Transverse colon (tissue), 3 donors: ENCODE results near the gene PROSER3.

Experiments
- POLR2A ChIP-seq: fragments of 450-650 bp; IDR thresholded peaks from one replicate; pipeline ENCODE4 v1.6.1; 2016; ENCODE audit warnings: antibody characterized with exemption, mild to moderate bottlenecking, moderate library complexity
- TF ChIP-seq, protein P1 (sequence below), 5 experiments: fragments of 200-600 bp in 3 of 5; fragments of 450-650 bp in 2 of 5; sonication (generic) in 3 of 5; IDR thresholded peaks; 1 replicate in 2 of 5; 2 replicates in 3 of 5; pipeline ENCODE4 v1.5.1; 2016 to 2017; ENCODE audit warnings: antibody characterized with exemption in 5 of 5, inconsistent platforms in 3 of 5, mild to moderate bottlenecking in 2 of 5, moderate library complexity in 1 of 5

DNA sequence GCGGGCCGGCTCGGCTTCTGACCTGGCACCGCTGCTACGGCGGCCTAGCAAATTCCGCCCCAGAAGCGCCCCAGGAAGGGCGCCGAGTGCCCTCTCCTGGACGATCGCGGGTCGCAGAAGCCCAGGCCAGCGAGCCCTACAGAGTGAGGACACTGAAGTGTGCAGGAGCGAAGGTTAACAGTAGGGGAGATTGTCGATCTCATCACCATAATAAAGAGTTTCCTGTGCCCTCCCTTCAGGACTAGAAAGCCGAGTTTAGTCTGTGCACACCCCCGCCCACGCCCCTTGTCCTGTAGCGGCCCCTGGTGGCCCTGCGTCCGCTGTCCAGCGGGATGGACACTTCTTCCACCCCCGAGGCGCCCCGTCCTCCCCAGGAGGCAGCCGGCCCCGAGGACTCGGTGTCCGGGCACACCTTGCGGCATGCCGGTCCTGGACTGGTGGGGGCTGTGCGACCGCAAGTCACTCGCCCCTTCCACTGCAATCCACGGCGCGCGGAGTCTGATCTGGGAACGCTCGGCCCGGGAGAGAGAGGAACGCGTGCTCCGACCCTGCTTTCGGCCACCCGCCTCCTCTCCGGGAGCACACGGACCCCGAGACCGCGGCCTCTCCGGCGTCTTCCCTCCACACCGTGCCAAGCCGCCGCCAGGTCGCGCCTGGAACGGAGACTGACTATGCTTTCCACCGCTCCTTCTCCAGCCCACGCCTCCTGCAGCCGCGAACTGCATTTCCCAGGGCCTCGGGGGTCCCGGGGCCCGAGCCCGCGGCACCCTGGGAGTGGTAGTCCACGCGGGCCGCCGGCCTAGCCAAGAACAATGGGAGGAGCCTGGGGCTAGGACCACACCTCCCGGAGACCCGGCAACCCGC lies 40.9 kb upstream of the PROSER3 start:
- TF ChIP-seq, protein P1, sequence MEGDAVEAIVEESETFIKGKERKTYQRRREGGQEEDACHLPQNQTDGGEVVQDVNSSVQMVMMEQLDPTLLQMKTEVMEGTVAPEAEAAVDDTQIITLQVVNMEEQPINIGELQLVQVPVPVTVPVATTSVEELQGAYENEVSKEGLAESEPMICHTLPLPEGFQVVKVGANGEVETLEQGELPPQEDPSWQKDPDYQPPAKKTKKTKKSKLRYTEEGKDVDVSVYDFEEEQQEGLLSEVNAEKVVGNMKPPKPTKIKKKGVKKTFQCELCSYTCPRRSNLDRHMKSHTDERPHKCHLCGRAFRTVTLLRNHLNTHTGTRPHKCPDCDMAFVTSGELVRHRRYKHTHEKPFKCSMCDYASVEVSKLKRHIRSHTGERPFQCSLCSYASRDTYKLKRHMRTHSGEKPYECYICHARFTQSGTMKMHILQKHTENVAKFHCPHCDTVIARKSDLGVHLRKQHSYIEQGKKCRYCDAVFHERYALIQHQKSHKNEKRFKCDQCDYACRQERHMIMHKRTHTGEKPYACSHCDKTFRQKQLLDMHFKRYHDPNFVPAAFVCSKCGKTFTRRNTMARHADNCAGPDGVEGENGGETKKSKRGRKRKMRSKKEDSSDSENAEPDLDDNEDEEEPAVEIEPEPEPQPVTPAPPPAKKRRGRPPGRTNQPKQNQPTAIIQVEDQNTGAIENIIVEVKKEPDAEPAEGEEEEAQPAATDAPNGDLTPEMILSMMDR (IDR thresholded peaks at IDR 0.05) = peak; percentile 90 to 97 (median 93)
- TF ChIP-seq POLR2A = peak; percentile 44
